T-helper 2 cell treated with Interferon-gamma antibody and Interleukin-4, amounts not matched to agents 5 μg/mL and 100 μg/mL, for 36 hours (primary cell): Measurements from ENCODE around the gene KRT17.

Experiments used
- DNase-seq: peaks from one replicate; pipeline ENCODE4 v3.0.0; 2021; ENCODE audit warnings: low spot score
- H3K27ac Mint-ChIP-seq: one replicate; pipeline ENCODE4 v1.8.0; 2021; ENCODE audit warnings: mild to moderate bottlenecking, mixed read lengths
- H3K27me3 Mint-ChIP-seq: one replicate; pipeline ENCODE4 v1.8.0; 2021; ENCODE audit warnings: low read depth, mixed read lengths
- H3K36me3 Mint-ChIP-seq: one replicate; pipeline ENCODE4 v1.8.0; 2021; ENCODE audit warnings: low read depth, mixed read lengths
- H3K4me1 Mint-ChIP-seq: one replicate; pipeline ENCODE4 v1.8.0; 2021; ENCODE audit warnings: low read depth, mixed read lengths
- H3K4me3 Mint-ChIP-seq: one replicate; pipeline ENCODE4 v1.8.0; 2022; ENCODE audit warnings: mild to moderate bottlenecking, moderate library complexity, mixed read lengths
- H3K9me3 Mint-ChIP-seq: one replicate; pipeline ENCODE4 v1.8.0; 2021; ENCODE audit warnings: mixed read lengths

KRT17 gene

DNA sequence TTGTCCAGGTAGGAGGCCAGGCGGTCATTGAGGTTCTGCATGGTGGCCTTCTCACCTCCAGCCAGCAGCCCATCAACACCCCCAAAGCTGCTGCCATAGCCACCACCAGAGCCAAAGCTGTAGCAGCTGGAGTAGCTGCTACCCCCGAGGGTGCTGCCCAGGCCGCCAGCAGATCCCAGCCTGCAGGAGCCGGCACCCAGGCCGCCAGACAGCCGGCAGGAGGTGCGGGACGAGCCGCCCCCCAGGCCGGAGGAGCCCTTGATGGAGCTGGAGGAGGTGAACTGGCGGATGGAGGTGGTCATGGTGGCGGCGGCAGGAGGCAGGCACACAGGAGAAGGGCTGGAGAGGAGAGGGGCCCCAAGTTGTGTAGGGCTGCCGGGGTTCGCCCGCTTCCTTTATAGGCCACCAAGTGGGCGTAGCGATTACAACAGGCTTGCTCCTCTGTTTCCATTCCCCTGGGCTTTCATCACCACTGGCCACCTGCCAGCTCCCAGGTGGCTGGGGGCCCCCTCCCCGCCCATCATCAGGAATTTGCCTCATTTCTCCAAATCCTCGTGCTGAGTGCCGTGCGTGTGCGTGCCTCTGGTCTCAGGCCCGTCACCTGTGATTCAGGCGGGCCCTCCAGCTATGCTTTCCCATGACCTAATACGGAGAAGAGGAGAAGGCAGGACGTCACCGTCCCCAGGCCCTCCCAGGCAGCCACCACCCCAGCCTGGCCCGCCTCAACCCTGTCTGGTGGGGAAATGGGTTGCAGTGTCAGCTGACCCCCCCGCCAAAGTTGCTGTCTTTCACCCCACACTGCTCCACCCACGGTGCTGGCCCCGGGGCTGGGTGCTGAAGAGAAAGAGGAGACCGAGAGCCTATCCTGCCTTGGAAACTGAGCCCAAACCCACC, at the start of gene KRT17:
TSS of gene KRT17 (minus strand) at position 368 of the 894 bp plus-strand sequence. CDS start at position 302, 66 bp downstream.
- no peaks in the 10 kb centered on the region for H3K4me1 Mint-ChIP-seq
- no peak within 1 kb of the TSS for H3K4me3 Mint-ChIP-seq
- H3K9me3 Mint-ChIP-seq, result no peaks in the 10 kb centered on the region
- no peak for DNase-seq
- no peak within 1 kb of the TSS for H3K27ac Mint-ChIP-seq
- no peaks in the 10 kb centered on the region for H3K36me3 Mint-ChIP-seq
- H3K27me3 Mint-ChIP-seq, result peaks cover 2% of the 10 kb centered on the region

DNA sequence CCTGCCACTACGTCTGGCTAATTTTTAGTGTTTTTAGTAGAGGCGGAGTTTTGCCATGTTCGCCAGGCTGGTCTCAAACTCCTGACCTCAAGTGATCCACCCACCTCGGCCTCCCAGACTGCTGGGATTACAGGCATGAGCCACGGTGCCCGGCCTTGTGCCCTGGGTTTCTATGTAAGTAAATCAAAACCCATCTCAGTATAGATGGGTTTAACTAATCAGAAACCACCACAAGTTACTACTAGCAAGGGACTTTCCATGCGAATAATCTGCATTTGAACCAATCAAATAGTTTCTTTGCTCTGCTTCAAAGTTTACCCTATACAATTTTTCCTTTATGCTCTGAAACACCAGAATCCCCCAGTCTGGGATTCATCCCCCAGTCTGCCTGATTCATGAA, 47.8 kb upstream of the KRT17 start:
- Mint-ChIP-seq H3K36me3 (peaks cover 3% of the 10 kb centered on the region), H3K4me3 (no peak overlapping the region), H3K27me3 (no peaks in the 10 kb centered on the region), H3K27ac (no peak overlapping the region), H3K9me3 (peaks cover 3% of the 10 kb centered on the region), H3K4me1 (peaks cover 44% of the 10 kb centered on the region)
- no peak for DNase-seq

DNA sequence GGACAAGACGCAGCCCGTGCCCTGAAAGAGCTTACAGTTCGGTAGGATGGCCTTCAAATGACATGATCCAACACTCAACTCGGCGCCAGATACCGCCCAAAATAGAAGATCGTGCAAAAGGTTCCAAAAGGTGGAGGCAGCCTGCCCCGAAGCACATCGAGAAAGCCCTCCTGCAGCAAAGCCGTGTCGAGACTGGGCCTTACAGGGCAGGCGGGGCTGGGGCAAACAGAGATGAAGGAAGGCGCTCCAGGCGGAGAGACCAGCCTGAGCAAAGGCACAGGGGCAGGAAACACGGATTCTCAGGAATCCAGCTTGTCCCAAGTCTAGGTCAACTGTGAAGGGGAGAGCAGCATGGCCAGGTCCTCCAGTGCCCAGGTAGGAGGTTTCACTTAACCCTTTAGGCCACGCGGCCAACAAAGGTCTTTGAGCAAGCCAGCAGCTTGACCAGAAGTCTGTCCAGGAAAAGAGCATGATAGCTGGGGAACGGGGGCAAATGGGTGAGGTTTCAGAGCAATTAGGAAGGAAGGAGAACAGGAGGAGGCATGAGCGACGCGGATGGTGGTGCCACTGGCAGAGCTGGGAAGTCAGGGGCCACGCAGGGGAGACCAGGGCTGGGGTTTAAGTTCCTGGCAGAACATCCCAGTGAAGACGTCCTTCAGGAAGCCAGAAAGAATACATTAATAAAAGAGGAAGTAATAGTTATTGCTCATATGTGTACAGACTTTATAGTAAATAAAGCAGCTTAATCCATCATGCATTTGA, 43.1 kb upstream of the KRT17 start:
- no peak for DNase-seq
- peaks cover 10% of the 10 kb centered on the region for H3K27me3 Mint-ChIP-seq
- H3K4me3 Mint-ChIP-seq, result peak overlapping the region; percentile 84
- peaks cover 3% of the 10 kb centered on the region for H3K36me3 Mint-ChIP-seq
- H3K4me1 Mint-ChIP-seq, result peaks cover 45% of the 10 kb centered on the region
- no peaks in the 10 kb centered on the region for H3K9me3 Mint-ChIP-seq
- peak overlapping the region; percentile 97 for H3K27ac Mint-ChIP-seq

DNA sequence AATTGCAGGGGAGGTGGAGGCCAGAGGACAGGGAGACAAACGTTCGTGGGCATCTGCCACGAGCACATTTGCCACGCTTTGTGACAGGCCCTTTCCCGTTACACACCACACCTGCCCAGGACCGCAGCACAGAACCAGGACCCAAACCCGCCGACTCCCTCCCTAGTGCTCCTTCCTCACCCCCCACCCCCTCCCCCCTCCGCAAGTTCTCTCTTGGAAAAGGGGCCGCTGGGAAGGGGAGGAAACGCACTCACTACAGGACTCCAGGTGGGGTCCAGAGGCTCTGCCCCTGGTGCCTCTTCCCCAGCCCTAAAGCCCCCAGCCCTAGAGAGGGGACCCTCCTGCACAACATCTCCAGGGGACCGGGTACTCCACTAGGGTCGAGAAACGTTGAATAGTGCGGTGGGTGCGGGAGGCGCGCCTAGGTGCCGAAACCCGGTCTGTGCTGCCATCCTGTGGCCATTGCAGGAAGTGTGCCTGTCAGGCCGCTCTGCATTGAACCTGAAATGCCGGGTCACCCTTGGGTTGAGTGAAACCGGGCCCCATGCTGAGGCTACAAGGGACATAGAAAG, 42.4 kb upstream of the KRT17 start:
- Mint-ChIP-seq H3K27me3 (peaks cover 10% of the 10 kb centered on the region), H3K36me3 (peaks cover 3% of the 10 kb centered on the region), H3K9me3 (no peaks in the 10 kb centered on the region), H3K27ac (peak overlapping the region; percentile 97), H3K4me1 (peaks cover 44% of the 10 kb centered on the region), H3K4me3 (peak overlapping the region; percentile 84)
- peak; percentile 87 for DNase-seq

DNA sequence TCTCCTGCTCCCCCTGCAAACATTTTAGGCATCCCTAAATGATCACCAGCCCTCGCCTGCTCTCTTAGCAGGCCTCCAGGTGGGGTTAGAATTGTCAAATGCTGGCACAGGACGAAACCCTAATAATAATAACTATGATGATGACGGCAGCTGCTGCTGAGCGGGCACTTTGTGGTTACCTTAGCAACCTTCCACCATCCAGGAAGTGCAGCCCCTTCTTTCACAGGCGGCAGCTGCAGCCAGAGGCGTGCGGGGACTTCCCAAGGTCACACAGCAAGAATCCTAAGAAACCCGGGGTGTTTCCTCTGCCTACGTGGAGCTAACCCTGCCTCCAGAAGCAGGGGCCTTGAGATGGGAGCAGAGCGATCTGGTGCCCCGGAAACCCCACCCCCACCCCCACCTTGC, 41.9 kb upstream of the KRT17 start:
- Mint-ChIP-seq H3K9me3 (no peaks in the 10 kb centered on the region), H3K4me1 (peaks cover 42% of the 10 kb centered on the region), H3K36me3 (peaks cover 3% of the 10 kb centered on the region), H3K27me3 (peaks cover 10% of the 10 kb centered on the region), H3K27ac (peak overlapping the region; percentile 97), H3K4me3 (peak overlapping the region; percentile 84)
- DNase-seq, result peak; percentile 74

DNA sequence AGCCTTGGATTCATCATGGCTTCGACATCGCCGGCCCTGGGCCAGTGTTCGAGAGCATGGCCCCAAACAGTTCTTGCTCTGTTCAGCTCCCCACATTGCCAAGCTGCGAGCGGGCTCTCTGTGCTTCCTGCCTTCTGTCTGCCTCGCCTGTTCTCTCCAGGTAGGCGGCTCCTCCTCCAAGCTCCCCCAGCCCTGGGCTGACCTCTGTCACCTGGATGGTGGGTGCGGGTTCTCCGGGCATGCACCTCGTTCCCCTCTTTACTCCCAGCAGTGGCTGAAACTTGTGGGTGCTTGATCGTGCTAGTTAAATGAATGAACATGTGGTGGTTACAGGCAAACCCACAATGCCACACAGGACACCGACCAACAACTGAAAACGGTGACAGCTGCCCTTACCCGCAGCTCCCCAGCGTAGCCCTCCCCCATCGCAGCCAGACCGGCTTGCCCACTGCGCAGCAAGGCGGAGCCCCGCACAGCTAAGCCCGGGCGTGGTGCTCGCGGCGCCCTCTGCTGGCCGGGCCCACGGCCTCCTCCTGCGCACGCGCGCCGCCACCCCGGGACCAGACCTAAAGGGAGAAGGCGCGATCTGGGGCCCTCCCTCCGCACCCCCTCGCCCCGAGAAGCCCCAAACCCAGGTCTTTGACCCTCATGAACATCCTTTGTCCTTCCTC, 41.3 kb upstream of the KRT17 start:
- H3K4me1 Mint-ChIP-seq, result peaks cover 41% of the 10 kb centered on the region

DNA sequence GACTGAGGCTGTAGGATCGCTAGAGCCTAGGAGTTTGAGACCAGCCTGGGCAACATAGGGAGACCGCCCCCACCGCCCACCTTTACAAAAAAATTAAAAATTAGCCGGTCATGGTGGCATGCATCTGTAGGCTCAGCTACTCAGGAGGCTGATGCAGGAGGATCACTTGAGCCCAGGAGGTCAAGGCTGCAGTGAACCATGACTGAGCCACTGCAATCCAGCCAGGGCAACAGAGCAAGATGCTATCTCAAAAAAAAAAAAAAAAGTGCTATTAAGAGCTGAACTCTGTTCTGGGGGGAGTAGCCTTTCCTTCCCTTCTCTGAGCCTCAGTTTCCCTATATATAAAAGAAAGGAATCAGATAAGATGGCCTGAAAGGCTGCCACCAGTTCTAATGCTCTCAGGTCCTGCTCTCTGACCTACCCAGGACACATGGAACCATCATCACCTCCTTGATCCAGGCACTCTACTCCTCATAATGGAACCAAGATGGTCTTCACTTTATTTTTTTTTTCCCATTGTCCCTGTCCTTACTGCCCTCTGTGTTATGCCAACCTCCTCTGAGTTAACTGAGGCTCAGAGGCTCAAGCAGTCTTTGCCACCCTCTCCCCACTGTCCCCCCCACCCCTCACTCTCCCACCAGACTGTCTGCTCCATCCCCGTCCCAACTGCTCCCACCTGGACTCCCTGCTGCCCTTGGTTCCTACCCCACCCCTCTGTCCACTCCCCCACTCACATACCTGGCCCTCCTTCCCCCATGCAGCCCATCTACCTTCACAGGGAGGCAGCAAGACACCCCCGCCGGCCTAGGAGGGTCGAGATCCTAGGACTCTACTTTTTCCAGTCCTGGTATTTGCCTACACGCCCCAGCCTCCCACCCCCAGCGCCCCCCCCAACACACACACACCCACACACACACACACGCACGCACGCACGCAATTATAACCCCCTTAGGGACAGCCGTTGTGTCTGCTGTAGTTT, 40.5 kb upstream of the KRT17 start:
- Mint-ChIP-seq H3K27ac (peak overlapping the region; percentile 97), H3K27me3 (peaks cover 10% of the 10 kb centered on the region), H3K4me1 (peaks cover 38% of the 10 kb centered on the region), H3K4me3 (peak overlapping the region; percentile 84), H3K36me3 (peaks cover 3% of the 10 kb centered on the region), H3K9me3 (no peaks in the 10 kb centered on the region)
- DNase-seq, result no peak

More for the DNA sequence above, 41.3 kb upstream of the KRT17 start:
- peaks cover 3% of the 10 kb centered on the region for H3K36me3 Mint-ChIP-seq
- peak overlapping the region; percentile 84 for H3K4me3 Mint-ChIP-seq
- peaks cover 10% of the 10 kb centered on the region for H3K27me3 Mint-ChIP-seq
- no peaks in the 10 kb centered on the region for H3K9me3 Mint-ChIP-seq
- peak overlapping the region; percentile 97 for H3K27ac Mint-ChIP-seq
- DNase-seq, result peak; percentile 93

DNA sequence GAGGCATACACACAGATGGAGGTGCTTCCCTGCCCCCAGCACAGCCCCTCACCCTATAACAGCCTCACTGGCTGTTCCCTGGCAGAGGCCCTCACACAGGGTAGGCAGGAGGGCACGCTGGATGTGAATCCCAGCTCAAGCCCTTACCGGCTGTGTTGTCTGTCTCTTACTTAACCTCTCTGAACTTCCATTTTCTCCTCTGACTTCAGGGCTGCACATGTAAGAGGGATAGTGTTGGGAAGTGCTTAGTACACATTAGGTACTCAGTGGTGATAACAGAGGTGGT, 39.7 kb upstream of the KRT17 start:
- H3K27ac Mint-ChIP-seq, result no peak overlapping the region
- H3K4me3 Mint-ChIP-seq, result no peak overlapping the region
- no peaks in the 10 kb centered on the region for H3K36me3 Mint-ChIP-seq

DNA sequence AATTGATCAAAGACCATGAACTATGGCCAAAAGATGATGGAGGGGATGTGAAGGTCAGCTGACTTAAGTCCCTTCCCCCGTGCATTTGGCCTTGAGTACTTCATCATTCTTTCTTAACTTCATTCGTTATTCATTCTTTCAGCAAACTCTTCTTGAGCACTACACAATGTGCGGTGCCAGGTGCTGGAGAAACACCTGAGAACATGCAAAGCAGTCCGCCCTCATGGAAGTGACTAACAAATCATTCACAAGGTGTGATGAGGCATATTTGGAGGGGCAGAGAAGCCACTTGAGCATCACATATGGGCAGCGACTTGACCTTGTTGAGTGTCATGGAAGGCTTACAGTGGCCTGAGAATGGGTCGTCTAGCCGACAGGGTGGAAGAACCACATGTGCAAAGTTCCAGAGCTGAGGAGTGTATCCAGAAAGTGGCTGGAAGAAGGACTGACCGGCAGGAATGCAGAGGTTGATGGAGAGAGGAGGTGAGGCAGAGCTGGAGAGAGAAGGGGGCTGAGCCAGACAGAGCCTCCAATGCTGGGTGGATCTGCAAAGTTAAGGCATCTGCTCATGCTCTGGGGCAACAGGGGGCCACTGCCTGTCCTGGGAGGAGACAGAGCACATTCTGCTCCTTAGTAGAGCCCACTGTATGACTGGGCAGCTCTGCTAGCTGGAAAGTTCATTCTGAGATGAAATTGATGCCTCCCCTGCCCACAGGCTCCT, 39.2 kb upstream of the KRT17 start:
- Mint-ChIP-seq H3K27me3 (peaks cover 10% of the 10 kb centered on the region), H3K4me1 (peaks cover 29% of the 10 kb centered on the region), H3K9me3 (no peaks in the 10 kb centered on the region), H3K4me3 (no peak overlapping the region), H3K36me3 (no peaks in the 10 kb centered on the region), H3K27ac (no peak overlapping the region)
- no peak for DNase-seq

More for the DNA sequence above, 39.7 kb upstream of the KRT17 start:
- H3K4me1 Mint-ChIP-seq, result peaks cover 32% of the 10 kb centered on the region
- peaks cover 10% of the 10 kb centered on the region for H3K27me3 Mint-ChIP-seq
- no peak for DNase-seq
- H3K9me3 Mint-ChIP-seq, result no peaks in the 10 kb centered on the region

DNA sequence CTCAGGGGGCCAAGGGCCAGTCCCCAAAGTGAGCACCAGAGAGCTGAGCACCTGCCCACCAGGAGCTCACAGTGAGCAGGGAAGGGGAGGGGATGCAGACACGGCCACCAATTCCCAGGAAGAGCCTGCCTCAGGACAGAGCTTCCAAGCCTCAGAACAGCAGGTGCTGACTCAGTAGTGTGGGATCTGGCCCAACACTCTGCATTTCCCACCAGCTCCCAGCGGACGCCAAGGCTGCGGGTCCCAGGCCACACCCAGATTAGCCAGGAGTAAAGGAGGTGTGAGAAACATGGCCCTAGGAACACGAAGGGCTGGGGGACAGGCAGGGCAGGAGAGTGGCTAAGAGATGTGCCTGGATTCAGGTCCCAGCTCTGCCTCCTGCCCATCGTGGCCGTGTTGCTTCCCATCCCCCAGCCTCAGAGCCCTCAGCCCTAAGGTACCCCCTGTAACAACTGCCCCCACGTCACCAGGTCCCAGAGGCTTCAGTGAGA, 35.9 kb upstream of the KRT17 start:
- Mint-ChIP-seq H3K9me3 (no peaks in the 10 kb centered on the region), H3K4me3 (no peak overlapping the region), H3K36me3 (no peaks in the 10 kb centered on the region), H3K27ac (no peak overlapping the region), H3K27me3 (peaks cover 10% of the 10 kb centered on the region), H3K4me1 (peaks cover 5% of the 10 kb centered on the region)
- no peak for DNase-seq

DNA sequence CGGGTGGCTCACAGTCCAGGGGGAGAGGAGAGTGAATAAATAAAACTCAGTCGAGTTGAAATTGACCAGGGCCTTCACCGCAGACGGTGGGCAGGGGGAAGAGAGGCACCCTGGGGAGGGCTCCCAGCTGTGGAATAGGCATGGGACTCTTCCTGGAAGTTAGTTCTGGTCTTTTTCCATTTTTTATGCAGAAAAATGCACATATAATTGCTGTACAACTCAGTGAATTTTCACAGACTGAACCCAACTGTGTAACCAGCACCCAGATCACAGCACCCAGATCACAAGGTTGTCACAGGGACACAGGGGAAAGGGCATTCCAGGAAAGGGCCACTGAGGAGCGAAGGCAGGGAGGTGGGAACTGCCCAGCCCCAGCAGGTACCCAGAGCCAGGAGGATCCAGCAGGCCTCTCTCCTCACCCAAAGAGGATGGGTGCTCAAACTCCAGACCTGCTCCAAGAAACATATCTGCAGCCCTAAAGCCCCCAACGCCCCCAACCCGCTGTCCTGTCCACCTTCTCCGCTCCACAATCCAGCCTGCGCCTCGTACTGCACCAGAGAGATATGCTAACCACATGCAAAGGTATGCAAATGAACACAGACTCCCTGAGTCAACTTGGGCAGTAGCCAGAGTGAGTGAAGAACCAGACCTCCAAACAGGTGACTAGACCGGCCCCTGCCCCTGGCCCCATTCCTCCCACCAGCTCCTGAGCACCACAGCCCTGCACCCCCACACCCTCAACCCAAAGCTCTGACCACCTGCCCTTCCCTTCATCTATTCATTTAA, 35.2 kb upstream of the KRT17 start:
- H3K36me3 Mint-ChIP-seq, result no peaks in the 10 kb centered on the region
- peaks cover 8% of the 10 kb centered on the region for H3K27me3 Mint-ChIP-seq
- no peak for DNase-seq
- peaks cover 2% of the 10 kb centered on the region for H3K4me1 Mint-ChIP-seq
- no peak overlapping the region for H3K27ac Mint-ChIP-seq
- H3K9me3 Mint-ChIP-seq, result no peaks in the 10 kb centered on the region
- H3K4me3 Mint-ChIP-seq, result no peak overlapping the region

DNA sequence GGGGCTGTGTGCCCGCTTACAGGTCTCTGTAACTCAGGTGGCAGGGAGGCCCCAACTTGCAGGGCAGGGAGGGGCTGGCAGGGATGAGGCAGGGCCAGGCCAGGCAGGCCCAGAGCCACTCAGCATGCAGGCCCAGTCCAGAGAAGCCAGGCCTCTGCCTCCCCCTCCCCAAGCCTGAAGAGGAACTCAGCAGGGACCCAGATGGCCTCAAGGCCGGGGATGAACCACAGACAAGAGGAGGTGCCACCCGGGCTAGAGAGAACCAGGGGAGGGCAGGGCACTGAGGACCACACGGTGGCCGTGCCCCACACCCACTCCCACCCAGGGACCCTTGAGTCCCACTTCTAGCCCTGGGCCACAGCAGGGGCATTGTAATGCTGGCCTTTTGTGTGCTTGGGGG, 34.5 kb upstream of the KRT17 start:
- Mint-ChIP-seq H3K9me3 (no peaks in the 10 kb centered on the region), H3K27ac (no peak overlapping the region), H3K4me3 (no peak overlapping the region), H3K27me3 (peaks cover 7% of the 10 kb centered on the region), H3K36me3 (no peaks in the 10 kb centered on the region), H3K4me1 (peaks cover 2% of the 10 kb centered on the region)
- DNase-seq, result no peak
